GM21447 (cell line): Measurements from ENCODE around the gene PNPLA1.

Experiments
- ATAC-seq: cut with Tn5 transposase; IDR thresholded peaks from one replicate; pipeline ENCODE4 v1.9.1; 2021; ENCODE audit not compliant: unreplicated experiment

Gene PNPLA1

DNA sequence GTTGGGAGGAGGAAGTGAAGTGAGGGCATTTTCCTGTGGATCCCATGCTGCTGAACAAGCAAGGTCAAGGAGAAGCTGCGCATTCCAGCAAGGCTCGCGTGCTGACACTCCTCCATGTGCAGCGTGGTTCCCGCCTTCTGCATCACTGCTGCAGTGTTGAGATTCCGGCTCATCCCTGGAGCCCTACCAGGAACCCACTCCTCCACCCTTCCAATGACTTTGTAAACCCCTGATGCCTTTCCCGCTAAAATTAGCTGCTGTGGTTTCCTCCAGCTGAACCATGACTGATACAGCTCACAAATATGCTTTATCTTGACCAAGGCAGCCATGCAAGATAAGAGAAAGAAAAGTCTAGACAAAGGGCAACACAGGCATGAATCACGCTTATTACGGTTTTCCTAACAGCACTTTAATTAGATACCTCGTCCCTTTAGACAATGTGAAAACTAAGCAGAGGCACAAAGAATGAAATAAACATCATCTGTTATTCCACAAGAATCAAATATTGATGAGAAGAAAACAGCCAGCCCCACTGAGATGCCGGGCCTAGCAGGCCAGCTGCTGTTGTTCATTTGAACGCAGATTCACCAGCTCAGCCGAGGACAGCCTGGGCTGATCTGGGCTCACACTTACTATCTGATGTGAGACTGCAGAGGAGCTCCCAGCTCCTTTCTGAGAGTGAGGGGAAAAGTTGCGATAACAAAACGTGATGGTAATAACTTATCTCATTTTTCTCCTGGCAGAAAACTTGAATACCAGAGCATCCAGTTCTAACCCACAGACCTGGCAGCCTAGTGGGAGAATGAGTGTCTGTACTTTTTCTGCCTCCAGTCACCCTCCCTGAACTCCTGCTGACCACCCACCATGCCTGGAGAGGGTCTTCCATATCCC is 81.1 kb downstream of the PNPLA1 start:
- ATAC-seq: no peak

DNA sequence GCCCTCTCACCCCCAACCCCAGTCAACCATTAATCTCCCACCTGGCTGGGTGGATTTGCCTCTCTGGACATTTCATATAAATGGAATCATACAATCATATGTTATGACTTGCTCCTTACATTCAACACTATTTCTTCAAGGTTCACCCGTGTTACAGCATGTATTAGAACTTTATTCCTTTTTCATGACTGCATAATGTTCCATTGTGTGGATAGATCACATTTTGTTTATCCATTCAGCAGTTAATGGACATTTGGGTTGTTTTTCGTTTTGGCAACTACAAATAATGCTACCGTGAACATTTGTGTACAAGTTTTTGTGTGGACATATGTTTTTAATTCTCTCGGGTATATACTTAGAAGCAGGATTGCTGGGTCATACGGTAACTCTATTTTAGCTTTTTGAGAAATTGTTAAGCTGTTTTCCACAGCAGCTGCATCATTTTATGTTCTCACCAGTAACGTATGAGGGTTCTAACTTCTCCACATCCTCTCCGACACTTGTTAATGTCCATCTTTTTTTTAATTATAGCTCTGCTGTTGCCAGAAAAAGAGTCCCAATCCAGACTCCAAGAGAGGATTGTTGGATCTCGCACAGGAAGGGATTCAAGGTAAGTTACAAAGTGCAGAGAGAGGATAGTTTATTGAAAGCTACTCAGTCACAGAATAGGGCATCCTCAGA is 82.8 kb downstream of the PNPLA1 start:
- no peak for ATAC-seq

DNA sequence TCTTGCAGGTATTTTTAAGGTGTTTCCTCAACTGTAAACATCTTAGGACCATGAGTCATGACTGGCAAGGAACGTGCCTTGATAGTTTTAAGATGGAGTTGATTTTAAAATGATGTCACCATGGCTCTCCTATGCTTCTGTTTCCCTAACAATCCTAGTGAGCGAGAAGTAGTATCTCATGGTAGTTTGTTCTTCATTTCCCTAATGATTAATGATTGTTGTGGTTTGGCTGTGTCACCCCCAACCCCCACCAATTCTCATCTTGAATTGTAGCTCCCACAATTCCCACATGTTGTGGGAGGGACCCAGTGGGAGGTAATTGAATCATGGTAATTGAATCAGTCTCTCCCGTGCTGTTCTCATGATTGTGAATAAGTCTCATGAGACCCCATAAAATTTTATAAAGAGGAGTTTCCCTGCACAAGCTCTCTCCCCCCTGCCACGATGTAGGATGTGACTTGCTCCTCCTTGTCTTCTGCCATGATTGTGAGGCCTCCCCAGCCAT is 83.6 kb downstream of the PNPLA1 start:
- ATAC-seq: no peak

DNA sequence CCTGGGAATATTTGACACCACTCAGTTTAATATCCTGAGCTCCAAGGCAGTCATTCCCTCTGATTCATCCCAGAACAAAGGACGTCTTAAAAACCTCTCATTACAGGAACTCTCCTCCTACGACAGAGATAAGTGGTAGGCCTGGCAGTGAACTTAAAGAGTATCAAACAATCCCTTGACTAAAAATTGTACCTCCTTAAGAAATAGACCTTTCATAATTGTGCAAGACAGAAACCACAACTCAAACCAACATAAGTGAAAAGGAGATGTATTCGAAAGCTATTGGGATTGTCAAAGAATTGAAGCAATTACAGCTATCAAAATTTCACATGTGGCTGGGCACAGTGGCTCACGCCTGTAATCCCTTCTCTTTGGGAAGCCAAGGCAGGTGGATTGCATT is 86.0 kb downstream of the PNPLA1 start:
- ATAC-seq: no peak

DNA sequence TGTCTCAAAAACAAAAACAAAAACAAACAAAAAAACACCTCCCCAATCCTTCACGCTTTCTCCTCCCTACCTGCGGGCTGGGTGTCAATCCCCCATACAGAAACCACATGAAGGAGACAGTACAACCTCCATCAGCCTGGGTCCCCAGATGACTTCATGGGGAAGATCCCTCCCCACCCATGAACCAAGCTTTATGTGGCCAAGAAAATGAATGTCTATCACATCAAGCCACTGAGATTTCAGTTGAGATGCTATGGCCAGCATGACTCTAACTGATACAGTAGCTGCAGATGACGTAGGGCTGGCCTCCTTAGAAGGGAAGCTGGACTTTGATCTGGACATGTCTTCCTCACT is 88.0 kb downstream of the PNPLA1 start:
- ATAC-seq: no peak
